Stomach smooth muscle (tissue), 2 donors: ENCODE data around the gene GNG12.

Source experiments
- H3K27ac ChIP-seq: one replicate; pipeline ENCODE4 v1.7.0; 2013; ENCODE audit warnings: mild to moderate bottlenecking, low read length, inconsistent platforms
- H3K27me3 ChIP-seq, 2 donors: one replicate each; pipeline ENCODE4 v1.7.0; 2013; ENCODE audit warnings: low read length in 2 of 2; ENCODE audit not compliant: insufficient read depth in 2 of 2, control insufficient read depth in 1 of 2
- H3K36me3 ChIP-seq, 2 donors: one replicate each; pipeline ENCODE4 v1.7.0; 2013; ENCODE audit warnings: low read length in 2 of 2; ENCODE audit not compliant: control insufficient read depth in 2 of 2, insufficient read depth in 2 of 2
- H3K4me1 ChIP-seq: one replicate; pipeline ENCODE4 v1.7.0; 2013; ENCODE audit warnings: low read length; ENCODE audit not compliant: control insufficient read depth, insufficient read depth
- H3K4me3 ChIP-seq, 2 donors: one replicate each; pipeline ENCODE4 v1.7.0; 2013; ENCODE audit warnings: low read length in 2 of 2
- H3K9ac ChIP-seq, 2 donors: one replicate each; pipeline ENCODE4 v1.7.0; 2013; ENCODE audit warnings: low read length in 2 of 2, mild to moderate bottlenecking in 1 of 2
- H3K9me3 ChIP-seq, 2 donors: one replicate each; pipeline ENCODE4 v1.7.0; 2013; ENCODE audit warnings: low read length in 2 of 2; ENCODE audit not compliant: control insufficient read depth in 2 of 2
- donor health status: healthy.
- donor health status: Pancreatic carcinoma.

The GNG12 gene

DNA sequence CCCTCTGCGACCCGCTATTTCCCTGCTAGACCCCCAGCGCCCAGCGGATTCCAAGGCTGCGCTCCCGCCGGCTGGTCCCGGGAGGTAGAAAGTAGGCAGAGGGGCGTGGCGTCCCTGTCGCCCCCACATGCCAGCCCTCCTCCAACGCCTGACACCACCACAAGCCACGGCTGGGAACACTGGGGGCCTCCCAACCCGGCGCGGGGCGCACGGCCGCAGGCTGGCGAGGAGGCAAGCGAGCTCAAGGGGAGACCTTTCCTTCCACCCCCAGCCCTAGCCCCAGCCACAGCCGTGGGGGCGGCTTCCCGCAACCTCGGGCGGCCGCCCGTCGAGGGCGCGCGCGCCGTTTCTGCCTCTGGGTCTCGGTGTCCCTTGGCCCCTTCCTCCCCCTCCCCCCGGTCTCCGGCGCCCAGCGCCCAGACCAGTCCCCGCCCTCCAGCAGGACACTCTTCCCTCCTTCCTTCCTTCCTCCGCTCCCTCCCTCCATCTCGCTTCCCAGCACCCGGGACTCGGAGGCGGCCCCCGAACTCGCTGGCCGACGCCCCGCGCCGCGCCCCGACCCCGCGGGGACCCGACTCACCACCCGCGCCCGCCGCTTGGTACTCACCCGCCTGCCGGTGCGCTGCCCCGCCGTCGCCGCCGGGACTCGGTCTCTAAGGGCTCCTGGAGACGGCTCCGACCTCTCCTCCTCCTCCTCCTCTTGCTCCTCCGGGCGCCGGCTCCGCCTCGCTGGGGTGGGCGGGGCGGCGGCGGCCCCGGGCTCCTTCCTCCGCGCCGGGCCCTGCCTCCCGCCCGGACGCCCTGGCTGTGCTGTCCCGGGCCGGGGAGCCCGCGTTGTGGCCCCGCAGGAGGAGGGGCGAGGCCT, at the start of gene GNG12:
Gene GNG12 (minus strand): TSS at position 731 of the 865 bp plus-strand sequence. CDS start 125,781 bp downstream, outside the sequence.
- H3K27ac ChIP-seq, result peak within 1 kb of the TSS; percentile 87

GRCh38 chr1:67882196-67882958, 49.1 kb upstream of the GNG12 start:
- no peaks in the 10 kb centered on the region for H3K4me1 ChIP-seq
- H3K4me3 ChIP-seq, result no peak overlapping the region
- no peaks in the 10 kb centered on the region for H3K36me3 ChIP-seq

More for the DNA sequence above, at the start of gene GNG12:
- Histone ChIP-seq H3K27me3 (no peaks in the 10 kb centered on the region), H3K9ac (peak within 1 kb of the TSS; percentile 75 to 89), H3K4me3 (peak within 1 kb of the TSS; percentile 73 to 93), H3K9me3 (no peaks in the 10 kb centered on the region), H3K4me1 (peaks cover 11% of the 10 kb centered on the region), H3K36me3 (no peaks in the 10 kb centered on the region)

GRCh38 chr1:67880056-67880601, 46.9 kb upstream of the GNG12 start:
- no peaks in the 10 kb centered on the region for H3K4me1 ChIP-seq
- H3K27me3 ChIP-seq, result peaks cover 0 to 2% of the 10 kb centered on the region in 2 donors
- H3K36me3 ChIP-seq, result no peaks in the 10 kb centered on the region
- no peak overlapping the region for H3K4me3 ChIP-seq
- no peak overlapping the region for H3K27ac ChIP-seq
- no peak overlapping the region for H3K9ac ChIP-seq
- H3K9me3 ChIP-seq, result peaks cover 0 to 1% of the 10 kb centered on the region in 2 donors

More at GRCh38 chr1:67882196-67882958, 49.1 kb upstream of the GNG12 start:
- Histone ChIP-seq H3K9me3 (no peaks in the 10 kb centered on the region), H3K9ac (no peak overlapping the region), H3K27ac (no peak overlapping the region), H3K27me3 (peaks cover 0 to 2% of the 10 kb centered on the region in 2 donors)

DNA sequence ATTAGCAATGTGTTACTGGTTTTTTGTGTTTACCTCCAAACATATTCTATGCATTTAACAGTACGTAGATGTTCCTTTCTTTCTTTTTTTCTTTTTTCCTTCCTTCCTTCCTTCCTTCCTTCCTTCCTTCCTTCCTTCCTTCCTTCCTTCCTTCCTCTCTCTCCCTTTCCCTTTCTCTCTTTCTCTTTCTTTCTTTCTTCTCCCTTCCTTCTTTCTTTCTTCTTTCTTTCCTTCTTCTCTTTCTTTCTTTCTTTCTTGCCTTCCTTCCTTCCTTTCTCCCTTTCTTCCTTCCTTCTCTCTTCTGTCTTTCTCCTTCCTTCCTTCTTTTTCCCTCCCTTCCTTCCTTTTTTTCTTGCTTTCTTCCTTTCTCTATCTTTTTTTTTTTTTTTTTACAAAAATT, 46.2 kb upstream of the GNG12 start:
- H3K27me3 ChIP-seq, result peaks cover 0 to 2% of the 10 kb centered on the region in 2 donors
- H3K9ac ChIP-seq, result no peak overlapping the region
- H3K27ac ChIP-seq, result no peak overlapping the region
- H3K9me3 ChIP-seq, result peaks cover 0 to 7% of the 10 kb centered on the region in 2 donors
- H3K4me3 ChIP-seq, result no peak overlapping the region
- no peaks in the 10 kb centered on the region for H3K36me3 ChIP-seq
- no peaks in the 10 kb centered on the region for H3K4me1 ChIP-seq

GRCh38 chr1:67874501-67875111, 41.3 kb upstream of the GNG12 start:
- Histone ChIP-seq H3K9me3 (peaks cover 0 to 8% of the 10 kb centered on the region in 2 donors), H3K4me1 (no peaks in the 10 kb centered on the region), H3K9ac (no peak overlapping the region), H3K4me3 (no peak overlapping the region), H3K27me3 (no peaks in the 10 kb centered on the region), H3K27ac (no peak overlapping the region), H3K36me3 (no peaks in the 10 kb centered on the region)

- Histone ChIP-seq H3K4me1 (no peaks in the 10 kb centered on the region), H3K36me3 (no peaks in the 10 kb centered on the region), H3K9ac (no peak overlapping the region), H3K9me3 (no peaks in the 10 kb centered on the region), H3K27ac (no peak overlapping the region), H3K4me3 (no peak overlapping the region), H3K27me3 (no peaks in the 10 kb centered on the region)
These were observed 36.0 kb upstream of the GNG12 start for GRCh38 chr1:67869233-67869632.

DNA sequence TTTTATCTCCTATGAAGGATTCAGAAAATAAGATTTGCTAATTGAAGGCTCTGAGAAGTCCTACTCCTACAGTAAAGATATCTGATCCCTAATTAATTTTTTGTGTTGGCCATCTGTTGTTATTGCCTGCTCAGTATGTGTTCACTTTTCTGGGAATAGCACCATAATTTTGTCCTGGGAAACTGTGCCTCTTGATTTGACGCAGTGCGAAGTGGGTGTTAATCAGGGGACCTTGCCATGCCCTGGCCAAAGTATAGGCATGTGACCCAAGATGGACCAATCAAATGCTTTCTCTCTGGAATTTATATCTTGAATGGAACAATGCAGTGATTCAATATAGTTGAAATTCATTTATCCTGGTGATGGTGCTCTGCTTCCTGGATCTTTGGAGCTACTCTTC, 30.4 kb upstream of the GNG12 start:
- no peaks in the 10 kb centered on the region for H3K36me3 ChIP-seq
- no peaks in the 10 kb centered on the region for H3K4me1 ChIP-seq
- no peak overlapping the region for H3K27ac ChIP-seq
- H3K9ac ChIP-seq, result no peak overlapping the region
- no peaks in the 10 kb centered on the region for H3K9me3 ChIP-seq
- no peak overlapping the region for H3K4me3 ChIP-seq
- H3K27me3 ChIP-seq, result no peaks in the 10 kb centered on the region

GRCh38 chr1:67862685-67863084, 29.4 kb upstream of the GNG12 start:
- no peaks in the 10 kb centered on the region for H3K9me3 ChIP-seq
- no peak overlapping the region for H3K27ac ChIP-seq
- H3K36me3 ChIP-seq, result no peaks in the 10 kb centered on the region
- no peaks in the 10 kb centered on the region for H3K4me1 ChIP-seq
- H3K4me3 ChIP-seq, result no peak overlapping the region
- no peak overlapping the region for H3K9ac ChIP-seq
- no peaks in the 10 kb centered on the region for H3K27me3 ChIP-seq

GRCh38 chr1:67861856-67862516, 28.7 kb upstream of the GNG12 start:
- Histone ChIP-seq H3K4me3 (no peak overlapping the region), H3K9ac (no peak overlapping the region), H3K4me1 (no peaks in the 10 kb centered on the region), H3K9me3 (no peaks in the 10 kb centered on the region), H3K27ac (no peak overlapping the region), H3K36me3 (no peaks in the 10 kb centered on the region), H3K27me3 (no peaks in the 10 kb centered on the region)

DNA sequence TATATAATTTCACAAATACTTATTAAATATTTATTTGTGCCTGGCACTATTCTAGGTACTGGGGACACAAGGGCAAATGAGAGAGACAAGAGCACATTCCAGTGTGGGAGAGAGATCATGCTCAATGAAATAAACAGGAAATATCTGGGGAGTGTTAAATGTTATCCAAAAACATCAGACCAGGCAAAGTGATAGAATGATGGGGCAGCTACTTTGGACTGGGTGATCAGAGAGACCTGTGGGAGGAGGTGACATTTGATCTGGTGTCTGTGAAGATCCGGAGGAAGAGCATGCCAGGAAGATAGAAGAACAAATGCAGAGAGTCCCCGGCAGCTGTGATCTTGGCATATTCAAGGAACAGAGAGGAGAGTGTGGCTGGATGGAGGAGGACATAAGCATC, 27.5 kb upstream of the GNG12 start:
- Histone ChIP-seq H3K27me3 (no peaks in the 10 kb centered on the region), H3K9me3 (no peaks in the 10 kb centered on the region), H3K36me3 (no peaks in the 10 kb centered on the region), H3K9ac (no peak overlapping the region), H3K4me1 (peaks cover 3% of the 10 kb centered on the region), H3K4me3 (no peak overlapping the region), H3K27ac (no peak overlapping the region)
